Measurements from ENCODE around the gene HSPB7. TPM values are rescaled to one million over a fixed set of nuclear protein-coding genes. Genes with fewer than 3 reads are reported as not detected.
"Not testable (repeated sequence)": the region's sequence is repeated elsewhere in the genome, so short reads cannot be mapped to it uniquely, and the experiment has no call there.

Gene HSPB7
- total RNA-seq, 1 donor from 2014 or later, result not detected

- no peaks in the 10 kb centered on the region for H3K79me2 ChIP-seq (ENCODE audit: low read depth)
- H3K9me3 Mint-ChIP-seq, result no peaks in the 10 kb centered on the region
Measured at GRCh38 chr1:16041200-16041599, 23.4 kb upstream of the HSPB7 start.

GRCh38 chr1:16039871-16040270, 22.0 kb upstream of the HSPB7 start:
- not testable (repeated sequence) for H3K4me1 ChIP-seq; H3K36me3 Mint-ChIP-seq; H3K27me3 Mint-ChIP-seq (ENCODE audit: insufficient read depth, low read depth); H3K4me3 Mint-ChIP-seq; H3K9me3 Mint-ChIP-seq; H3F3A ChIP-seq (ENCODE audit: low read depth); H3K9ac ChIP-seq; H3K27ac Mint-ChIP-seq; H3K27me3 ChIP-seq; DNase-seq (ENCODE audit: low spot score); H3K4me2 ChIP-seq; H3K4me3 ChIP-seq; H3K9me3 ChIP-seq (ENCODE audit: low read depth); H3K79me2 ChIP-seq (ENCODE audit: low read depth); H3K36me3 ChIP-seq; H3K27ac ChIP-seq; H4K20me1 ChIP-seq (ENCODE audit: low read depth); H2AFZ ChIP-seq (replicated peaks)
- H3K4me1 Mint-ChIP-seq, result peaks cover 16% of the 10 kb centered on the region

More at GRCh38 chr1:16041200-16041599, 23.4 kb upstream of the HSPB7 start:
- H3K27ac Mint-ChIP-seq, result peak overlapping the region; percentile 23
- Histone ChIP-seq H4K20me1 (ENCODE audit: low read depth) (no peaks in the 10 kb centered on the region), H3K27ac (no peak overlapping the region), H3K4me3 (no peak overlapping the region), H3K4me2 (no peak overlapping the region), H3K9me3 (ENCODE audit: low read depth) (no peaks in the 10 kb centered on the region), H3K36me3 (no peaks in the 10 kb centered on the region), H2AFZ (replicated peaks) (no peak overlapping the region), H3K27me3 (no peaks in the 10 kb centered on the region), H3K9ac (no peak overlapping the region), H3F3A (ENCODE audit: low read depth) (no peaks in the 10 kb centered on the region), H3K4me1 (no peaks in the 10 kb centered on the region)
- H3K36me3 Mint-ChIP-seq, result no peaks in the 10 kb centered on the region
- H3K4me3 Mint-ChIP-seq, result no peak overlapping the region
- DNase-seq (ENCODE audit: low spot score), result no peak
- H3K4me1 Mint-ChIP-seq, result peaks cover 16% of the 10 kb centered on the region
- TF ChIP-seq EZH2phosphoT487 (IDR thresholded peaks at IDR 0.05) (no peak), CTCF (IDR thresholded peaks at IDR 0.05) (no peak), EZH2 (IDR thresholded peaks at IDR 0.05) (no peak)
- peaks cover 7% of the 10 kb centered on the region for H3K27me3 Mint-ChIP-seq (ENCODE audit: insufficient read depth, low read depth)

- Mint-ChIP-seq H3K27ac (no peak overlapping the region), H3K4me3 (no peak overlapping the region), H3K9me3 (no peaks in the 10 kb centered on the region), H3K4me1 (peaks cover 11% of the 10 kb centered on the region), H3K27me3 (ENCODE audit: insufficient read depth, low read depth) (peaks cover 5% of the 10 kb centered on the region), H3K36me3 (no peaks in the 10 kb centered on the region)
- Histone ChIP-seq H2AFZ (replicated peaks) (no peak overlapping the region), H3K4me3 (no peak overlapping the region), H3K27me3 (no peaks in the 10 kb centered on the region), H3K27ac (no peak overlapping the region), H3K9me3 (ENCODE audit: low read depth) (no peaks in the 10 kb centered on the region), H3K9ac (no peak overlapping the region), H3K4me2 (no peak overlapping the region), H3K79me2 (ENCODE audit: low read depth) (no peaks in the 10 kb centered on the region), H3K4me1 (no peaks in the 10 kb centered on the region), H3K36me3 (no peaks in the 10 kb centered on the region), H3F3A (ENCODE audit: low read depth) (no peaks in the 10 kb centered on the region), H4K20me1 (ENCODE audit: low read depth) (no peaks in the 10 kb centered on the region)
- DNase-seq (ENCODE audit: low spot score), result no peak
- no peak for TF ChIP-seq CTCF (IDR thresholded peaks at IDR 0.05)
Measured at GRCh38 chr1:16038620-16038912, 20.7 kb upstream of the HSPB7 start.

- not testable (repeated sequence) for H3K9ac ChIP-seq; H4K20me1 ChIP-seq (ENCODE audit: low read depth); H3K4me1 ChIP-seq; H3K27ac Mint-ChIP-seq; H3K79me2 ChIP-seq (ENCODE audit: low read depth); H3K9me3 ChIP-seq (ENCODE audit: low read depth); H2AFZ ChIP-seq (replicated peaks); H3K27me3 Mint-ChIP-seq (ENCODE audit: insufficient read depth, low read depth); H3K27me3 ChIP-seq; DNase-seq (ENCODE audit: low spot score); H3K4me3 Mint-ChIP-seq; H3K9me3 Mint-ChIP-seq; H3K36me3 ChIP-seq; H3K36me3 Mint-ChIP-seq; H3F3A ChIP-seq (ENCODE audit: low read depth); H3K4me3 ChIP-seq; H3K4me2 ChIP-seq; H3K27ac ChIP-seq
- H3K4me1 Mint-ChIP-seq, result peaks cover 14% of the 10 kb centered on the region
Measured at GRCh38 chr1:16036461-16036860, 18.6 kb upstream of the HSPB7 start.

- not testable (repeated sequence) for H3K4me1 Mint-ChIP-seq; H3K4me3 ChIP-seq; H3K4me3 Mint-ChIP-seq; H3F3A ChIP-seq (ENCODE audit: low read depth); H3K9me3 ChIP-seq (ENCODE audit: low read depth); H3K4me1 ChIP-seq; H3K36me3 ChIP-seq; H3K27me3 ChIP-seq; H3K36me3 Mint-ChIP-seq; DNase-seq (ENCODE audit: low spot score); H3K27ac ChIP-seq; H3K79me2 ChIP-seq (ENCODE audit: low read depth); H3K27ac Mint-ChIP-seq; H4K20me1 ChIP-seq (ENCODE audit: low read depth); H3K9me3 Mint-ChIP-seq; H3K9ac ChIP-seq
- peak overlapping the region; percentile 82 for H2AFZ ChIP-seq (replicated peaks)
- peak overlapping the region; percentile 42 for H3K4me2 ChIP-seq
- H3K27me3 Mint-ChIP-seq (ENCODE audit: insufficient read depth, low read depth), result peaks cover 12% of the 10 kb centered on the region
Measured at GRCh38 chr1:16033103-16033632, 15.3 kb upstream of the HSPB7 start.
